GM12864 (cell line): ENCODE data around the gene PRR12.
"Not testable (repeated sequence)": the region's sequence is repeated elsewhere in the genome, so short reads cannot be mapped to it uniquely, and the experiment has no call there.

Source experiments
- DNase-seq: peaks from one replicate; pipeline ENCODE4 v3.0.0-alpha.2; 2011; ENCODE audit warnings: low read depth
- H3K4me3 ChIP-seq: 2 replicates; pipeline ENCODE4 v1.5.1; 2011; ENCODE audit warnings: mild to moderate bottlenecking, low read depth, low read length, control low read depth
- CTCF ChIP-seq: IDR thresholded peaks from 2 replicates; pipeline ENCODE4 v1.5.1; 2011; ENCODE audit warnings: low read depth, mild to moderate bottlenecking, moderate library complexity, low read length, control low read depth, inconsistent platforms; ENCODE audit errors: missing control alignments

Gene PRR12

GRCh38 chr19:49624967-49625910 is 34.3 kb downstream of the PRR12 start:
- H3K4me3 ChIP-seq = no peak overlapping the region
- no peak for TF ChIP-seq CTCF
- DNase-seq = no peak

GRCh38 chr19:49626226-49626625 is 35.2 kb downstream of the PRR12 start:
- no peak for TF ChIP-seq CTCF
- H3K4me3 ChIP-seq = no peak overlapping the region
- DNase-seq = no peak

GRCh38 chr19:49629659-49630058 is 38.7 kb downstream of the PRR12 start:
- TF ChIP-seq CTCF = no peak
- DNase-seq = no peak
- H3K4me3 ChIP-seq = no peak overlapping the region

GRCh38 chr19:49631014-49631588 is 40.1 kb downstream of the PRR12 start:
- no peak for TF ChIP-seq CTCF
- no peak overlapping the region for H3K4me3 ChIP-seq
- DNase-seq = no peak

- no peak for TF ChIP-seq CTCF
- no peak overlapping the region for H3K4me3 ChIP-seq
- no peak for DNase-seq
These were observed 40.7 kb downstream of the PRR12 start for GRCh38 chr19:49631610-49632192.

- no peak overlapping the region for H3K4me3 ChIP-seq
- TF ChIP-seq CTCF = no peak
- DNase-seq = no peak
These were observed 41.6 kb downstream of the PRR12 start for GRCh38 chr19:49632576-49632975.

- DNase-seq, H3K4me3 ChIP-seq: not testable (repeated sequence)
These were observed 42.3 kb downstream of the PRR12 start for GRCh38 chr19:49633273-49633672.
